Calu3 (cell line): ENCODE results near the gene DGKD. TPM values are rescaled to one million over a fixed set of nuclear protein-coding genes. Genes with fewer than 3 reads are reported as not detected.
"Not testable (repeated sequence)": the region's sequence is repeated elsewhere in the genome, so short reads cannot be mapped to it uniquely, and the experiment has no call there.

Experiments used
- BruUV-seq: library from RNA; stranded (reverse); fragments of 400-500 nt; replicated peaks from 2 replicates; lab custom pipeline; 2021; lab: Mats Ljungman, UMichigan
- CTCF ChIA-PET: fragments of 300-600 bp; sonication (Branson Sonifier 250); formaldehyde crosslinking; loops from one replicate; lab custom pipeline; 2022; ENCODE audit warnings: antibody characterized with exemption; lab: Charles Lee
- DNase-seq: peaks from one replicate; pipeline ENCODE4 v3.0.0; 2022
- H3K27ac Mint-ChIP-seq: one replicate; pipeline ENCODE4 v1.8.0; 2022; ENCODE audit warnings: mixed read lengths; ENCODE audit not compliant: unreplicated experiment
- H3K27me3 Mint-ChIP-seq: one replicate; pipeline ENCODE4 v1.8.0; 2022; ENCODE audit warnings: mixed read lengths; ENCODE audit not compliant: unreplicated experiment
- H3K36me3 Mint-ChIP-seq: one replicate; pipeline ENCODE4 v1.8.0; 2022; ENCODE audit warnings: mild to moderate bottlenecking, moderate library complexity, mixed read lengths; ENCODE audit not compliant: insufficient read depth, unreplicated experiment
- H3K4me1 Mint-ChIP-seq: one replicate; pipeline ENCODE4 v1.8.0; 2022; ENCODE audit warnings: mild to moderate bottlenecking, low read depth, mixed read lengths; ENCODE audit not compliant: unreplicated experiment
- H3K4me3 Mint-ChIP-seq: one replicate; pipeline ENCODE4 v1.8.0; 2022; ENCODE audit warnings: mild to moderate bottlenecking, low read depth, moderate library complexity, mixed read lengths; ENCODE audit not compliant: unreplicated experiment
- H3K9me3 Mint-ChIP-seq: one replicate; pipeline ENCODE4 v1.8.0; 2022; ENCODE audit warnings: low read depth, mixed read lengths; ENCODE audit not compliant: unreplicated experiment
- intact Hi-C: fragments of 100-400 bp; cut with micrococcal nuclease; formaldehyde crosslinking; loops from one replicate; pipeline ENCODE4 v1.10.0; 2022; ENCODE audit not compliant: unreplicated experiment
- total RNA-seq: library from RNA; stranded (reverse); gene quantifications from 2 replicates; pipeline ENCODE4 v1.2.3, GENCODE V29; 2022
- TF ChIP-seq, protein P1 (sequence below): fragments of 200-600 bp; IDR thresholded peaks from one replicate; pipeline ENCODE4 v1.8.0; 2022; ENCODE audit warnings: antibody characterized with exemption; ENCODE audit not compliant: unreplicated experiment

The DGKD gene
- total RNA-seq, 1 experiment from 2014 or later, result 26.5 TPM

DNA sequence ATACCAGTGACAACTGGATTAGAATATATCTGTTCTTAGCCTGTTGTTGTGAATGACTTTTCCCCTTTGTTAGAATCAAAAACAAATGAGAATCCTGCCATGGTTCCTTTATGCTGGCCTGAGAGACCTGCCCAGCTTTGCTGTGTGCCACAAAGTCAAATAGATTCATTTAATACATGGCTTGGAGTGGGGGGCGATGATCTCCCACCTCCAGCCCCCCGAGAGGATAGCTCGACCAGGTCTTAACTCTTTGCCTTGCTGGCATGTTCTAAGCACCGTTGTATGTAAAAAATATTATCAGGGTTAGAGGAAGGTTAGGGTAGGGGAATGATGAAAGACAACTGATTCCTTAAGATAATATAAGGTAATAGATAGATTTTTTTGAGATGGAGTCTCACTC lies 22.2 kb upstream of the DGKD start:
- BruUV-seq, result no TSS peak
- CTCF ChIA-PET, result interaction anchor here (0.6 kb wide), 1 partner anchor 330 kb away, joined by 3 read pairs; no protein-coding TSS in a partner anchor
- no peaks in the 10 kb centered on the region for H3K4me1 Mint-ChIP-seq
- no peak overlapping the region for H3K27ac Mint-ChIP-seq
- peaks cover 46% of the 10 kb centered on the region for H3K27me3 Mint-ChIP-seq
- no peaks in the 10 kb centered on the region for H3K9me3 Mint-ChIP-seq
- no peak overlapping the region for H3K4me3 Mint-ChIP-seq
- intact Hi-C loops, result no loop called here
- H3K36me3 Mint-ChIP-seq, result no peaks in the 10 kb centered on the region
- TF ChIP-seq, protein P1, sequence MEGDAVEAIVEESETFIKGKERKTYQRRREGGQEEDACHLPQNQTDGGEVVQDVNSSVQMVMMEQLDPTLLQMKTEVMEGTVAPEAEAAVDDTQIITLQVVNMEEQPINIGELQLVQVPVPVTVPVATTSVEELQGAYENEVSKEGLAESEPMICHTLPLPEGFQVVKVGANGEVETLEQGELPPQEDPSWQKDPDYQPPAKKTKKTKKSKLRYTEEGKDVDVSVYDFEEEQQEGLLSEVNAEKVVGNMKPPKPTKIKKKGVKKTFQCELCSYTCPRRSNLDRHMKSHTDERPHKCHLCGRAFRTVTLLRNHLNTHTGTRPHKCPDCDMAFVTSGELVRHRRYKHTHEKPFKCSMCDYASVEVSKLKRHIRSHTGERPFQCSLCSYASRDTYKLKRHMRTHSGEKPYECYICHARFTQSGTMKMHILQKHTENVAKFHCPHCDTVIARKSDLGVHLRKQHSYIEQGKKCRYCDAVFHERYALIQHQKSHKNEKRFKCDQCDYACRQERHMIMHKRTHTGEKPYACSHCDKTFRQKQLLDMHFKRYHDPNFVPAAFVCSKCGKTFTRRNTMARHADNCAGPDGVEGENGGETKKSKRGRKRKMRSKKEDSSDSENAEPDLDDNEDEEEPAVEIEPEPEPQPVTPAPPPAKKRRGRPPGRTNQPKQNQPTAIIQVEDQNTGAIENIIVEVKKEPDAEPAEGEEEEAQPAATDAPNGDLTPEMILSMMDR, result no peak
- no peak for DNase-seq

DNA sequence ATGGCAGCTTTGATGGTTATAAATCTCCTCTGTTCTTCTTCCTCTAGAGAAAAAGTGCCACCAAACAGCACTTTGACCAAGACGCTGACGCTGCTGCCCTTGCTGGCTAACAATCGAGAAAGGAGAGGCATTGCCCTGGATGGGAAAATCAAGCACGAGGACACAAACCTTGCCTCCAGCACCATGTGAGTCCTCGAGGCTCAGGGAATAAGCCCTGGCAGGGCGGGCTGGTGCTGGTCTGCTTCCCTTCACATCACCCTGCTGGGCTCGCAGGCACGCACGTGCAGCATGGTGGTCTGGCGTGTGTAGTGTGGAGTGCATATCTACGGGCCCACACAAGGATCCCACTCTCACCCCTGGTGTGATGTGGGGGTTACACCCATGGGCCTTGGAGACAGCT lies 19.4 kb upstream of the DGKD start:
- no peaks in the 10 kb centered on the region for H3K4me1 Mint-ChIP-seq
- no peak overlapping the region for H3K4me3 Mint-ChIP-seq
- no peak for DNase-seq
- no peak overlapping the region for H3K27ac Mint-ChIP-seq
- peaks cover 66% of the 10 kb centered on the region for H3K27me3 Mint-ChIP-seq
- intact Hi-C loops, result no loop called here
- no TSS peak for BruUV-seq
- CTCF ChIA-PET, result no interaction called here
- H3K9me3 Mint-ChIP-seq, result no peaks in the 10 kb centered on the region
- no peaks in the 10 kb centered on the region for H3K36me3 Mint-ChIP-seq
- TF ChIP-seq, protein P1, result no peak

DNA sequence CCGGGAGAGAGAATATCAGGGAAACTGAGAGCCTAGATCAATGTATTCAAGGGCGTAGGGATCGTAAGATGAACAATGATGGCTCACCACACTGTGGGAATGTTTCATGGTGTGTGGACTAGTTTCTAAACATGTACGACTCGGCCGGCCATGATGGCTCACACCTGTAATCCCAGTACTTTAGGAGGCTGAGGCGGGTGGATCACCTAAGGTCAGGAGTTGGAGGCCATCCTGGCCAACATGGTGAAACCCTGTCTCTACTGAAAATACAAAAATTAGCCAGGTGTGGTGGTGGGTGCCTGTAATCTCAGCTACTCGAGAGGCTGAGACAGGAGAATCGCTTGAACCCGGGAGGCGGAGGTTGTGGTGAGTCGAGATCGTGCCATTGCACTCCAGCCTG lies 18.2 kb upstream of the DGKD start:
- H3K27ac Mint-ChIP-seq, BruUV-seq, H3K4me3 Mint-ChIP-seq, H3K4me1 Mint-ChIP-seq, intact Hi-C loops, DNase-seq, H3K36me3 Mint-ChIP-seq, H3K9me3 Mint-ChIP-seq: not testable (repeated sequence)
- H3K27me3 Mint-ChIP-seq, result peaks cover 58% of the 10 kb centered on the region
- CTCF ChIA-PET, result interaction anchor here (0.7 kb wide), 2 partner anchors 19 to 259 kb away, joined by 3 read pairs; no protein-coding TSS in a partner anchor

DNA sequence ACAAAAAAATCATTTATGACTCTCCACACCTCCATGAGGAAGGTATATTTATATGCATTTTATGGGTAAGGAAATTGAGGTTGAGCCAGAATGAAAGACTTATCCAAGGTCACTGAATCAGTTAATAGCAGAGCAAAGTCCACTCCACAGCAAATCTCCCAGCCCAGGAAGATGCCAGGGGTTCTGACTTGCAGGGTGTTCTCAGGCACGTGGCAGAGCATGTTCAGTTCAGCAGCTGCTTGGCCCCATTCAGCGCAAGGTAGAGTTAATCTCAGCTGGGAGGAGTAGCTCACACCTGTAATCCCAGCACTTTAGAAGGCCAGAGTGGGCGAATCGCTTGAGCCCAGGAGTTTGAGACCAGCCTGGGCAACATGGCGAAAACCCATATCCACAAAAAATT lies 17.8 kb upstream of the DGKD start:
- H3K4me3 Mint-ChIP-seq, result no peak overlapping the region

DNA sequence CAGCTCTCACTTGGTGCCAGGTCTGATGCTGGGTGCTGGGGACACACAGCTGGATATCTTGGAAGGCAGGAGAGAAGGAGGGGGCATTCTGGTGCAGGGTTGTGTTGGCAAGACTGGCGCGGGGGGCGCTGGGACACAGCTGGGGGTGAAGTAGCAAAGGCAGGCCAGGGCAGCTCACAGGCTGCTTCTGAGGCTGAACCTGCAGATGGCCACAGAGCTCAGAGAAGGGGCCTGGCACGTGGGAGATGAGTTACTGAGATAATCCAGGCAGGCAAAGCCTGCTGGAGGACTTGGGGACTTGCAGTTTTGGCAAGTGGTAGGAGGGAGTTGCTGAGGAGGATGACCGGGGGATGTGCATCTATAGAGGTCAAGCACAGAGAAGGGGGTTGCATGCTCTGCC lies 16.2 kb upstream of the DGKD start:
- Mint-ChIP-seq H3K27me3 (peaks cover 50% of the 10 kb centered on the region), H3K4me3 (no peak overlapping the region), H3K36me3 (no peaks in the 10 kb centered on the region), H3K9me3 (peaks cover 2% of the 10 kb centered on the region), H3K27ac (no peak overlapping the region), H3K4me1 (no peaks in the 10 kb centered on the region)
- DNase-seq, result no peak
- no TSS peak for BruUV-seq
- TF ChIP-seq, protein P1, result no peak
- CTCF ChIA-PET, result no interaction called here
- intact Hi-C loops, result no loop called here

More for the DNA sequence above, 17.8 kb upstream of the DGKD start:
- DNase-seq, result no peak
- no TSS peak for BruUV-seq
- Mint-ChIP-seq H3K4me1 (no peaks in the 10 kb centered on the region), H3K9me3 (peaks cover 2% of the 10 kb centered on the region), H3K27ac (no peak overlapping the region), H3K27me3 (peaks cover 54% of the 10 kb centered on the region), H3K36me3 (no peaks in the 10 kb centered on the region)
- CTCF ChIA-PET, result interaction anchor here (0.7 kb wide), 2 partner anchors 19 to 259 kb away, joined by 3 read pairs; no protein-coding TSS in a partner anchor
- TF ChIP-seq, protein P1, result no peak
- intact Hi-C loops, result no loop called here
